22Rv1 (cell line): ENCODE measurements around the gene CCN6.
"Not testable (repeated sequence)": the region's sequence is repeated elsewhere in the genome, so short reads cannot be mapped to it uniquely, and the experiment has no call there.

Experiments
- H3K27ac ChIP-seq: fragments of 450-650 bp; 2 replicates; pipeline ENCODE4 v1.5.1; 2017
- ZFX ChIP-seq: fragments of 450-650 bp; IDR thresholded peaks from 2 replicates; pipeline ENCODE4 v1.6.1; 2017; ENCODE audit warnings: antibody characterized with exemption, borderline replicate concordance
- TF ChIP-seq, protein P1 (sequence below): fragments of 450-650 bp; IDR thresholded peaks from 2 replicates; pipeline ENCODE4 v1.5.1; 2017; ENCODE audit warnings: mild to moderate bottlenecking

The CCN6 gene

DNA sequence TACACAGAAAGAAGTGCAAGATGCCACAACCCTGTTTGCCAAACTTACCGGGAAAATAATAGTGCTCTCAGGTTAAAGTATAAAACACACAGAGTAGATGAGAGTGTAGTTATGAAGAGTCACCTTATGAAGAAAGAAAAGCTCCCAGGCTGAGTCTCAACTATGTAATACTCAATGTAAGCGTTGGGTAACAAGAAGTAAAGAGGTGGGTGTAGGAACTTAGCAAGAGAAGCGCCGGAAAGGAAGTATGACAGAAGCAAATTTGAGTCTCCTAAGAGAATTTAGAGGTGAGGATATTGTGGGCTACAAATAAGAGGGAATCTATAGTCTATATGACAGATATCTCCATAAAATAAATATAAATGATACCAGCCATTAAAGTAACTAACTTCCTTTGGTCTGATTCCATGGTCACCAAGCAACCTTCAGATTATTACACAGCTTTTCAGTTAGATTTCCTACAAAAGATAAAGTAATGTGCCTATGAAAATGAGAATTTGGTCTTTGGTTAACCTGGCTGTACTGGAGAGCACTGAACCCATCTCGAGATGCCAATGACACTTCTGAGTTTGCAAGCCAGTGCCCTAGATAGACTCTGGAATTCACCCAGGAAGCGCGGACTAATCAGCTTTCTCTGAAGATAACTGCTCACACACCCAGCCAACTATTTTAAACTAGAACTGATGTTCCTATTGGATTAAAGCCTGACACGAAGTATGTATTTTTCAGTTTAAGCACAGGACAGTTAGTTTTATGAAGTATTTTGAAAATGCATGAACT, 31.6 kb downstream of the CCN6 start:
- no peak for TF ChIP-seq ZFX
- no peak overlapping the region for H3K27ac ChIP-seq

DNA sequence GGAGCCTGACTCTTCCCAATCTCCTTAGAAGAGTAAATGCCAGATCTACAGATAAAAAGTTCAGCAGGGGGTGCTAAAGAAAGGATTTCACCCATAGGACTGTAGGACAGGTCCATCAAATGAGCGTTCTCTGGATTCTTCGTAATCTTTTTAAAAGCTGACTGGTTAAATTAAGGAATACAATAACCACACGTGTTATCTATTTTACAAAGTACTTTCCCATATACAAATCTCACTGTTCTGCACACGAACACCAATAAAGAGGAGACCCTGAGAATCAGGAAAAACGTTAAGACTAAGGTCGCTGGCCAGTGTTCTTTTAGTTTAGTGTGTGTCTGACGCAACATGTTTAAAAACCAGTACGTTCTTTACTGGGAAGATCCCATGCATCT, 32.8 kb downstream of the CCN6 start:
- TF ChIP-seq, protein P1, sequence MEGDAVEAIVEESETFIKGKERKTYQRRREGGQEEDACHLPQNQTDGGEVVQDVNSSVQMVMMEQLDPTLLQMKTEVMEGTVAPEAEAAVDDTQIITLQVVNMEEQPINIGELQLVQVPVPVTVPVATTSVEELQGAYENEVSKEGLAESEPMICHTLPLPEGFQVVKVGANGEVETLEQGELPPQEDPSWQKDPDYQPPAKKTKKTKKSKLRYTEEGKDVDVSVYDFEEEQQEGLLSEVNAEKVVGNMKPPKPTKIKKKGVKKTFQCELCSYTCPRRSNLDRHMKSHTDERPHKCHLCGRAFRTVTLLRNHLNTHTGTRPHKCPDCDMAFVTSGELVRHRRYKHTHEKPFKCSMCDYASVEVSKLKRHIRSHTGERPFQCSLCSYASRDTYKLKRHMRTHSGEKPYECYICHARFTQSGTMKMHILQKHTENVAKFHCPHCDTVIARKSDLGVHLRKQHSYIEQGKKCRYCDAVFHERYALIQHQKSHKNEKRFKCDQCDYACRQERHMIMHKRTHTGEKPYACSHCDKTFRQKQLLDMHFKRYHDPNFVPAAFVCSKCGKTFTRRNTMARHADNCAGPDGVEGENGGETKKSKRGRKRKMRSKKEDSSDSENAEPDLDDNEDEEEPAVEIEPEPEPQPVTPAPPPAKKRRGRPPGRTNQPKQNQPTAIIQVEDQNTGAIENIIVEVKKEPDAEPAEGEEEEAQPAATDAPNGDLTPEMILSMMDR = peak; percentile 41; the same call in 1 of the 2 replicates
- TF ChIP-seq ZFX = no peak
- H3K27ac ChIP-seq = peak overlapping the region; percentile 62

DNA sequence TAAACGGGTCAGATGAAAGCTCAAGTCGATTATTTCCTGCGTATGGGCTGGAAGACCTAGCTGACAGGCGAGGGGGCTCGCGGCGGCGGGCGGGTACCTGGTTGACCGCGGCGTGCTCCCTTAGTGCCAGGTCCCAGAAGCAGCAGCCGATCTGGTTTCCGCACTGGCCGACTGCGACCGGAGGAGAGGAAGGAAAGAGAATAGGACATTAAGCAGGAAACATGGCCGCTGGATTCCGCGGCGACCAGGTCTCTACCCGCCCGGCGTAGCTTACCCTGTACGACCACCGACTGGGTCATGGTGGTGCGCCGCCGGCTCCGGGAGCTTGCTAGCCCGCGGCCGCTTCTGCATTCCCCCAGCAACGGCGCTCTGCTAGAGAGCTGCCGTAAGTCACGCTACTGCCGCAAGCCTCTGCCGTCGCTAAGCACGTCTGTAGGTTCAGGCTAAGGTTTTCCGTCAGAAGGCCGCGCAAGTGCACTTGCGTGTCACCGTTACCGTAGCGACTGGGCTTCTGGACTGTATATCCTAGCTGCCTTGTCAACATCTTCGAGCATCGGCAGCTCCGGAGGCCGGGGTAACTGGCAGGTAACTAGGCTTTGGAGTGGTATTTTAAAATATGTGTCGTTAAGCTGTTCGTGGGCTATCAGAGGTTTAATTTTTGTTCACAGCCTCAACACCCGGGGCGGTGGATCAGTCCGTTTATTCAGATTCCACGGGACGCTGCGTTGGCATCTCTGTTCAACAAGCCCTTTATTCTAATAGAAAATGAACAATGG, 33.4 kb downstream of the CCN6 start, which contains the start of the genes FAM229B and TUBE1:
Gene FAM229B, plus strand, starts transcription at position 456 of the 776 bp plus-strand sequence. CDS start 11,693 bp downstream, outside the sequence.
Gene TUBE1, minus strand, starts transcription at position 347 of the 776 bp plus-strand sequence. Its CDS starts 48 bp downstream, at position 299.
- TF ChIP-seq, protein P1 = no peak
- no peak for TF ChIP-seq ZFX
- peak within 1 kb of the TSS; percentile 62 for H3K27ac ChIP-seq

DNA sequence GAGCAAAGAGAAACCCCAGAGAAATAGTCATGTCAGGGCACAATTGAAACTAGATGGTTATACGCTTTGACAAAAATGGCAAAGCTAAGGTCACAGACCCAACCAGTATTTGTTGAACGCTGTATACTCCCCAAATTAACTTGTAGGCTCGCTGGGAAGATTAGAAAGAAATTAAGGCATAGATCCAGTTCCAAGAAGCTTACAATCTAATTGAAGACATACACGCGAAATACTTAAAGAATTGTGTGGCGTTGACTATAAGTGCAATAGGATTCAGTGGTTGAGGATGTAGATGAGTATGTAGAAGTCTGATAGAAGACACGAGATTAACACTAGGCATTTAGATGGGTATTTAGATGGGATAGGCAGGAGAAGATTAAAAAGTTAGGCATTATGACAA, 34.0 kb downstream of the CCN6 start:
- peak overlapping the region; percentile 62; the same call in 1 of the 2 replicates for H3K27ac ChIP-seq
- TF ChIP-seq ZFX = no peak
- TF ChIP-seq, protein P1 = no peak

DNA sequence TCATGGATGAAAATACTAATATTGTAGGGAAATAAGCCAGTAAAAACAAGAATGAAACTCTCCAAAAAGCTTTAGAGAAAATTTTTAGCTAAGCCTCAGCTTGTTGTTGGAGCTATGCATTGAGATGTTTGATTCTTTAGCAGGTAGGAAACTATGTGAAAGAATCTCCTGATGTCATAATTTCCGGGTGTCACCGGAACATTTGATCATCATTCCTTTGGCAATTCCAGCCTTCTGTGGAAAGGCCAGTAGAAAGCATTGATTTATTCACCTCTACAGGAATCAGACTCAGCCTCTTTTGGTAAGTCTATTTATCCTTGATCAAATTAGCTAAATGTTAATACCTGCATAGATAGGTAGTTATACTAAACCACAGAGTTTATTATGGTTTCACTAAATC, 43.0 kb downstream of the CCN6 start:
- TF ChIP-seq ZFX = no peak
- TF ChIP-seq, protein P1 = no peak
- no peak overlapping the region for H3K27ac ChIP-seq

DNA sequence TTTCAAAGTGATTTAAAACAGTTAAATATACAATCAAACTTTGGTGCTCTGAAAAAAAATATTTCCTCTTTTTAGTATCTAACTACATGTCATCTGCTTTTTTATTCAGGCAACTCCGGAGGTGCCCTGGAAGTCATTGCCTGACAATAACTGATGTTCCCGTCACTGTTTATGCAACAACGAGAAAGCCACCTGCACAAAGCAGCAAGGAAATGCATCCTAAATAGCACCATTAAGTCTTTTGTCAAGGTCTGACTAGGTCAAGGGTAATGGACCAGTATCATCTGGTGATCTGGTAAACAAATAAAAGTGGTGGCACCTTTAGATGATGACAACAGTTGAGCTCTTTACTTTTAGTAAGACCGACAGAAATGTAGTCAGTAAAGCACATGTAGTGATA, 46.7 kb downstream of the CCN6 start:
- no peak overlapping the region for H3K27ac ChIP-seq
- TF ChIP-seq, protein P1 = no peak
- no peak for TF ChIP-seq ZFX

DNA sequence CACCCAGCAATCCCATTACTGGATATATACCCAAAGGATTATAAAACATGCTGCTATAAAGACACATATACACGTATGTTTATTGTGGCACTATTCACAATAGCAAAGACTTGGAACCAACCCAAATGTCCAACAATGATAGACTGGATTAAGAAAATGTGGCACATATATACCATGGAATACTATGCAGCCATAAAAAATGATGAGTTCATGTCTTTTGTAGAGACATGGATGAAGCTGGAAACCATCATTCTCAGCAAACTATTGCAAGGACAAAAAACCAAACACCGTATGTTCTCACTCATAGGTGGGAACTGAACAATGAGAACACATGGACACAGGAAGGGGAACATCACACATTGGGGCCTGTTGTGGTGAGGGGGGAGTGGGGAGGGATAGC, 52.1 kb downstream of the CCN6 start:
- H3K27ac ChIP-seq = not testable (repeated sequence)

DNA sequence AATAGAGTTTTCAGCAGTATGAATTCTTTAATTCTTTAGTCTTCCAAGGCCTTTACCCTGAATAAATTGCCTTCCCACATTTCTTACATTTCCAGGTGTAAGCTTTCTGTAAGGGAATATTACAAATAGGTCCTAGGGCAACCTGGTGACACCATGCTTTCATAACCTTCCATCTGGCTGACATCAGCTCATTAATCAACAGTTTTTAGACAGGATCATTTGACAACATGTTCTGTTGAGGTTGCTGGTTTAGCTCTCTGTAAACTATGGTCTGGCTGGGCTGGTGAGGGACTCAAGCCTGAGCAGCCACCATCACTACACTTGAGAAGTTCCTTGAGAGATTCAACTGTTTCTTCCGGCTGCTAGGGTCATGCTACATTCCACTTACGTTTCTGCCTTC, 52.7 kb downstream of the CCN6 start:
- TF ChIP-seq, protein P1 = no peak
- no peak for TF ChIP-seq ZFX
- H3K27ac ChIP-seq = no peak overlapping the region
